Measurements from ENCODE around the gene BUD23. TPM values are rescaled to one million over a fixed set of nuclear protein-coding genes. Genes with fewer than 3 reads are reported as not detected.

BUD23 gene
- total and polyA plus RNA-seq, 3 donors from 2014 or later, result 231 to 252 (median 241) TPM

DNA sequence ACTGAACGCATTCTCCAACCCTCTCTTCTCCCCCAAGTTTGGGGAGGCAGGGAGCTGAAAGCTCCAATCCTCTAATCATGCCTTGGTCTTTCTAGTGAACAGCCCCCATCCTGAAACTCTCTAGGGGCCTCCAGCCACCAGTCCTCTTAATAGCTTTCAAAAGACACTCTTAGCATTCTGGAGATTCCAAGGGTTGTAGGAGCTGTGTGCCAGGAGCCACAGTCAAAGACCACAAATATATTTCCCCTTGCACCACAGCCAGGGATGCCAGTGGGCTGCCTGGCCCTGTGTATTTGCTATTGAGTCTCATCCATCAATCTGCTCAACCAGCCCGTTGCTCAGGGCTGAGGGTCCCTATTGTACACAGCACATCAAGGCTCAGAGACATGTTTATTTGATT is 40.6 kb upstream of the BUD23 start:
- 70 to 85% methylated on average over 2 of the region's 2 CpGs for WGBS, 2 donors
- Histone ChIP-seq H3K4me1 (peaks cover under 1% of the 10 kb centered on the region), H3K36me3 (ENCODE audit: low read depth, missing control alignments) (no peaks in the 10 kb centered on the region), H3K4me3 (no peak overlapping the region), H3K27ac (no peak overlapping the region), H3K9me3 (no peaks in the 10 kb centered on the region), H3K27me3 (no peaks in the 10 kb centered on the region)
- intact Hi-C loops (cut with DNase I; ENCODE audit: low total_unique reads), result no loop called here
- TF ChIP-seq POLR2A (IDR thresholded peaks at IDR 0.05) (no peak), CTCF (IDR thresholded peaks at IDR 0.05) (no peak)
- DNase-seq, result no peak

- H3K36me3 ChIP-seq (ENCODE audit: low read depth, missing control alignments), result no peaks in the 10 kb centered on the region
- no peak overlapping the region for H3K27ac ChIP-seq
- no peak overlapping the region for H3K4me3 ChIP-seq
- H3K27me3 ChIP-seq, result no peaks in the 10 kb centered on the region
- intact Hi-C loops (cut with DNase I; ENCODE audit: low total_unique reads), result no loop called here
- DNase-seq, result no peak
- H3K9me3 ChIP-seq, result no peaks in the 10 kb centered on the region
- no peak for TF ChIP-seq POLR2A (IDR thresholded peaks at IDR 0.05)
- no peak for TF ChIP-seq CTCF (IDR thresholded peaks at IDR 0.05)
- WGBS, 2 donors, result 62 to 77% methylated on average over 5 of the region's 5 CpGs
- peaks cover 4% of the 10 kb centered on the region for H3K4me1 ChIP-seq
These were observed 38.6 kb upstream of the BUD23 start for GRCh38 chr7:73644688-73645286.

DNA sequence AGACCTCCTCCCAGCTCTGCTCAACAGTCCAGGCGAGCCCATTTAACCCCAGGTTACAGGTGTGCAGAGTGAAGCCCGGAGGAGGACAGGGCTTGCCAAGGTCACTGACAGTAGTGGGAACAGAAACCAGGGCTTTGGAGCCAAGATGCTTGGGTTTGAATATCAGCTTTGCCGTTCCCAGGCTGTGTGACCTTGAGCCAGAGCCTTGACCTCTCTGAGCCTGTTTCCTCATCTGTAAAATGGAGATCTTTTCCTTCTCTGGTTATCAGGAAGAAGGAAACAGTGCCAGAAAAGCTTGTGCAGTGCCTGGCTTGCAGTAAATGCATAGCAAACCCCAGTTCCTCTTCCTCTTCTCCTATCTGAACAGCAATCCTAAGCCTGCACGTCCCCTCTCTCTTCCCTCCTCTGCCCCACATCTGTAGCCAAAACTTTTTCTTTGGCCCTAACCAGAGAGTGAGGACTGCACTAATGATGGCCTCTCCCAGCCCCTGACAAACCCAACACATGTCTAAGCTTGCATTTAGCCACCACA is 37.7 kb upstream of the BUD23 start:
- Histone ChIP-seq H3K27me3 (no peaks in the 10 kb centered on the region), H3K4me1 (peaks cover 4% of the 10 kb centered on the region), H3K4me3 (no peak overlapping the region), H3K27ac (no peak overlapping the region), H3K9me3 (no peaks in the 10 kb centered on the region), H3K36me3 (ENCODE audit: low read depth, missing control alignments) (no peaks in the 10 kb centered on the region)
- 30 to 41% methylated on average over 4 of the region's 4 CpGs for WGBS, 2 donors
- intact Hi-C loops (cut with DNase I; ENCODE audit: low total_unique reads), result no loop called here
- DNase-seq, result no peak
- TF ChIP-seq POLR2A (IDR thresholded peaks at IDR 0.05) (no peak), CTCF (IDR thresholded peaks at IDR 0.05) (no peak)

DNA sequence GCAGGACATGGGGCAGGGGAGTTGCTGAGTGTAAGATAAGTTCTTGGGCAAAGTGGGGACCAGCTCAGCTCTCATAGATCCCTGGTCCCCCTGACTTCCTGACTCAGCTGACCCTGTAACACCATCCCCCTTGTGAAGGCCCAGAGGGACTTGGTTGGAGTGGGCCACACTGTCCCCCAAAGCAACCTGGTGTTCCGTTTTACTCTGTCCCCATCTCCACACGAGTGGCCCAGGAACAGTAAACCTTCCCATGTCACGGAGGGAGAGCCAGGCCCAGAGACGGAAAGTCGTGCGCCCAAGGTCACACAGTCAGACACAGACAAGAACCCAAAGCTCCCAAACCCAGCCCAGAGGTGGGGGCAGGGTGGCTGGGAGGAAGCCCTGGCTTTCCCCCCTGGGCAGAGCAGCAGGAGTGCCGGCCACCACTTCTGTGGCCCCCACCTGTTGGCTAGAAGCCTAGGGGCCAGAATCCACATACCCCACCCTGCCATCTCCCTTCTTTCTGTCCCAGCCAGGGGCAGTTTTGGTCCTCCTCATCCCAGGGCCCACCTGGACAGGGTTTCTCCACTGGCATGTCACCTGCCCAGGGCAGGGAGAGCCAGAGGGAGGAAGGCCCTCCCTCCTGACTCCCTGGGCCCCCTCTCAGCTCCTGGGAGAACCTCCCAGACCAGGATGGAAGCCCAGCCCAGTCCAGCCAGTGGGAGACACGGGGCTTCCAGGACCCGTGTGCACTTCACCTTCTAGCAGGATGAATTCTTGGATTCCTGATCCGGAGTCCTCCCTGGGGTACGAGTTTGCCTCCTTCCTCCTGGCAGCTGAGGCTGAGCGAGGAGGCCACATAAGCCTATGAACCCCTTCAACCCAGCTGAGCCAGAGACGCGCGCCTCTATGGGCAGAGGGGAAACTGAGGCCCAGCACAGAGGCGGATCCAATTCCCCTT is 36.3 kb upstream of the BUD23 start:
- Histone ChIP-seq H3K27ac (no peak overlapping the region), H3K27me3 (no peaks in the 10 kb centered on the region), H3K4me3 (no peak overlapping the region), H3K36me3 (ENCODE audit: low read depth, missing control alignments) (no peaks in the 10 kb centered on the region), H3K4me1 (peaks cover 4% of the 10 kb centered on the region), H3K9me3 (no peaks in the 10 kb centered on the region)
- 46 to 52% methylated on average over 10 to 12 of the region's 16 CpGs for WGBS, 2 donors
- DNase-seq, result no peak
- TF ChIP-seq POLR2A (IDR thresholded peaks at IDR 0.05) (no peak), CTCF (IDR thresholded peaks at IDR 0.05) (no peak)
- intact Hi-C loops (cut with DNase I; ENCODE audit: low total_unique reads), result no loop called here
